GM21360 (cell line): ENCODE data around the gene ZNF3.

ENCODE experiments used
- ATAC-seq: cut with Tn5 transposase; IDR thresholded peaks from one replicate; pipeline ENCODE4 v1.9.1; 2021; ENCODE audit warnings: mild to moderate bottlenecking, moderate library complexity; ENCODE audit not compliant: unreplicated experiment

Gene ZNF3

GRCh38 chr7:100088621-100089457 lies 7.3 kb upstream of the ZNF3 start, which contains the start of gene COPS6:
TSS of gene COPS6 (plus strand) at chr7:100088969. CDS start at chr7:100088991, 22 bp downstream.
- ATAC-seq: peak; percentile 48

GRCh38 chr7:100088095-100088620 lies 6.6 kb upstream of the ZNF3 start:
- no peak for ATAC-seq

GRCh38 chr7:100087055-100087750 lies 5.7 kb upstream of the ZNF3 start:
- no peak for ATAC-seq

- ATAC-seq: no peak
Measured at GRCh38 chr7:100085515-100085914, 4.0 kb upstream of the ZNF3 start.

- ATAC-seq: no peak
Measured at GRCh38 chr7:100082978-100083377, 1.5 kb upstream of the ZNF3 start.

- no peak for ATAC-seq
Measured at GRCh38 chr7:100080907-100081534, 502 bp downstream of the ZNF3 start.

- ATAC-seq: no peak
Measured at GRCh38 chr7:100079024-100079560, 2.4 kb downstream of the ZNF3 start.

- no peak for ATAC-seq
Measured at GRCh38 chr7:100077205-100077604, 4.3 kb downstream of the ZNF3 start.

GRCh38 chr7:100075418-100075817 lies 6.1 kb downstream of the ZNF3 start:
- no peak for ATAC-seq

- ATAC-seq: no peak
Measured at GRCh38 chr7:100074841-100075240, 6.7 kb downstream of the ZNF3 start.

- no peak for ATAC-seq
Measured at GRCh38 chr7:100072462-100072861, 9.1 kb downstream of the ZNF3 start.

GRCh38 chr7:100071018-100071723 lies 10.4 kb downstream of the ZNF3 start:
- no peak for ATAC-seq

GRCh38 chr7:100069991-100070390 lies 11.5 kb downstream of the ZNF3 start:
- no peak for ATAC-seq

- no peak for ATAC-seq
Measured at GRCh38 chr7:100066953-100067352, 14.6 kb downstream of the ZNF3 start.

- ATAC-seq: no peak
Measured at GRCh38 chr7:100065452-100066186, 15.9 kb downstream of the ZNF3 start.

GRCh38 chr7:100064162-100064561 lies 17.4 kb downstream of the ZNF3 start:
- no peak for ATAC-seq

GRCh38 chr7:100063376-100063775 lies 18.1 kb downstream of the ZNF3 start:
- no peak for ATAC-seq

- ATAC-seq: no peak
Measured at GRCh38 chr7:100061518-100062193, 19.9 kb downstream of the ZNF3 start.

- ATAC-seq: no peak
Measured at GRCh38 chr7:100059251-100059739, 22.2 kb downstream of the ZNF3 start.
